HG03432 (cell line): ENCODE results near the gene ZBTB20.

Experiments
- ATAC-seq: cut with Tn5 transposase; IDR thresholded peaks from one replicate; pipeline ENCODE4 v1.9.1; 2021; ENCODE audit warnings: mild to moderate bottlenecking, moderate library complexity; ENCODE audit not compliant: unreplicated experiment

ZBTB20 gene

DNA sequence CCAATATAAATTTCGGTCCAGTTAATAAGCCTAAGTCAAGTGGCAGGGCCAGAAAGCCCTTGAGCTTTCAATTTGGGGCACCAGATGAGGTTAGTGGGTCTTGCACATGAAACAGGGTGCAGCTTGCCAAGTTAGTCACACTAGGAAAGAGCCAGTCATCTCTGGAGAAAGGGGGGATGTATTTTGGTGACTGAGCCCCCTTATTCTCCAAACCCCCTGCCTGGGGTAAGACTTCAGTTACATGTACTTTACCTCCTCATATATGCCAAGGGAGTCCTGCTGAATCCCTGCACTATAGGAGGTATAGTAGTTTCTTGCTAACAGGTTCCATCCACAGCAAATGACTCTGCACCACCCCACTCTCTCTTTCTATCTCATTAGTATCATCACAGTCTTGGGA lies 790.6 kb downstream of the ZBTB20 start:
- no peak for ATAC-seq

GRCh38 chr3:114356066-114356465 lies 791.0 kb downstream of the ZBTB20 start:
- no peak for ATAC-seq

DNA sequence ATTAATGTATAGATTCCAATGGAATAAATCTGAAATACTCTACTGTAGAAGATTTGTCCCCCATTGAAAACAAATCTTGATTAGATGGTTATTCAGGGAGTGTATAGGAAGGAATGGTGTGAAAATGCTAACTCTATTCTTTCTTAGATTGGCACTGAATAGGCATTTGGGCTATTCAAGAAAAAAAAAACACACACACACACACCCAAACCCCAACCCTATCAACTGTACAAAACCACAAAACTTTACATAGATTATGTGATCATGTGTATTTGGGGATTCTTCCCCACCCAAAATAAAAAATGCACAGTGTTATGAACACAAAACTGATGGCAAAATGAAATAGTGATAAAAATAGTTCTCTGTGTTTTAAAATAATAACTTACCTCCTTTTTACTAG lies 791.4 kb downstream of the ZBTB20 start:
- ATAC-seq = no peak

DNA sequence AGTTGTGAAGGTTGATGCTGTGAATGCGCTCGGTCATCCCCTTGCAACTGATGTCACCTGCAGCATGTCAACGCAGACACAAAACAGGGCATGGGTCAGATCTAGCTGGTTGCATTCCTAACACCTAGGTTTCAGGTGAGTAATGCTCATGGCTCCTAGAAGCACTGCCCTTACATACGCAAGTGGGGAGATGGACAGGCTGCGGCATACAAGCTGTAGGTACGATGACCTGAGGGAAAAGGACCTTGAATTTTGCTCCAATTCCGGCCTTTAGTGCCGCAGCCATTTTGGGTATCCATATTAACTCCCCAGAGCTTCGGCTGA lies 795.3 kb downstream of the ZBTB20 start:
- no peak for ATAC-seq

DNA sequence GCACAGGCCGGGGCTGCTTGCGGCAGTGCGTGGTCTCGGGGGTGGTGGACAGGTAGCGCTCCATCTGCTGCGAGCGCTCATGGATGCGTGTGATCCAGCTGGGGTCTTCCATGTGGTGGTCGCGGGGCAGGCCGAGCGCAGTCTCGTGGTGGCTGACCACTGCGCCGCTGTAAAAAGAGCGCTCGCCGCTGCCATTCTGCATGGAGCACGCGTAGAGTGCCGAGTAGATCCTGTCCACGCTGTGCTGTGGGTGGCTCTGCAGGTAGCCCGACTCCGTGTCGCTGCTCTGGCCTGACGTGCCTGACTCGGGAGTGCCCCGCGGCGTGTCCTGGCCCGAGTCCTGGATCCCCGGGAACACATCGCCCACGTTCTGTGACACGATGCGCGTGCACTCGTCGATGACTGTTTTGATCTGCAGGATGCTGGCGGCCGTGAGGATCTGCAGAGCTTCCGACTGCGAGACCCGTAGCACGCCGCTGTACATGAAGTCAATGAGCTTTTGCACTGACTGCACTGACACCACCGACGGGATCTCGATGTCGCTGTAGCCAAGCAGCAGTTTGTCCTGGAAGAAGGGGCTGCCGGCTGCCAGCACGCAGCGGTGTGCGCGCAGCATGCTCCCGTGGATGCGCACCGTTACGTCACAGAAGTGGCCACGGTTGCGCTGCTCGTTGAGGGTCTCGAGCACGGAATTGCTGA lies 795.8 kb downstream of the ZBTB20 start:
- ATAC-seq = no peak

DNA sequence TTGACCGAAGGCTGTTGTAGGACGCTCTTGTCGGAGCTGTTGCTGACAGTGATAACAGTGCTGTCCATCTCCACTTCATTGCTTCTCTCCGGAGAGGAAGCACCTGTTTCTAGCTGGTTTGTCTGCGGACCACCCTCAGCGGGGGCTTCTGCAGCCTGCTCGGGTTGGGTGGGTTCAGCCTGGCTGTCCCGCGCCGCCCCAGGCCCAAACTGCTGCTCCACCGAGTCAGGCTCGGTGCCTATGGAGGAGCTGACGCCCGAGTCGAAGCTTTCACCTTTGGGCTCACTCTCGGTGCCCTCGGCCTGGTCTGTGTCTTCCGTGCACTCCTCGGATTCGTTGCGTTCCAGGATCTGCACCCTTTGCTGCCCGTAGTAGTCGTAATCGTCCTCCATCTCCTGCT lies 796.4 kb downstream of the ZBTB20 start:
- ATAC-seq = no peak

DNA sequence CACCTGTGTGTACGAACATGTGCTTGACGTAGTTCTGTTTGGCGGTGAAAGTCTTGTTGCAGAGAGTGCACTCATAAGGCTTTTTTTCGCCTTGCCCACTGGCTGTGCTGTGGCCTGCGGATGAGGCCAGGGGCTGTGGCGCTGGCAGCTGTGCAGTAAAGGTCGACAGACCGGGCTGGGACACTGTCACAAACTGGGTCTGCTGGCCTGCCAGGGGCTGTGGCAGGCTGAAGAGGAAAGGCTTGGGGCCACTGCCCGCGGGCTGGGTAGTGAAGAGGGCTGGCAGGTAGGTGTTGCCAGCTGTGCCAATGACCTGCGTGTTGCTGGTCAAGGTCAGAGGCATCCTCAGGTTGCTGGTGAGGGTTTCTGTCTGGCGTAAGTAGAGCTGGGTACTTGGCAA lies 796.8 kb downstream of the ZBTB20 start:
- no peak for ATAC-seq

- no peak for ATAC-seq
Observed at GRCh38 chr3:114344492-114344891, 802.6 kb downstream of the ZBTB20 start.

- no peak for ATAC-seq
Observed at GRCh38 chr3:114338651-114339357, 808.3 kb downstream of the ZBTB20 start.

DNA sequence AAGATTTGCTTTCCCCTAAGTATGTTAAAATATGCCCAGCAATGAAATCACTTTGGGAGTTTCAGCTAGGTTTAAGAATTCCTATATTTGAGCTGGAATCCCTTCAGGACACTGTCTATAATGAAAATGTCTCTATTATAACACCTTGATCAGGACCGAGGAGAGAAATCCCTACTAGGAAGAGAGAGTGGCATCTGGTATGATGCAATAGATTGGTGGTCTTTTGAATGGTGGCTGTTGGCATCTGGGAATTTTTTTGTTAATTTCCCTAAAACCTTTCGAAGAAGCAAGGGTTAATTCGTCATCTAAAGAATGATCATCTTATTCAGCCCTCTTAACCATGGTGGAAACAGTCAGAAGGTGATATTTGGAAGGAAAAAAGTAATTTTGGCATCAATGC lies 810.2 kb downstream of the ZBTB20 start:
- ATAC-seq = no peak

DNA sequence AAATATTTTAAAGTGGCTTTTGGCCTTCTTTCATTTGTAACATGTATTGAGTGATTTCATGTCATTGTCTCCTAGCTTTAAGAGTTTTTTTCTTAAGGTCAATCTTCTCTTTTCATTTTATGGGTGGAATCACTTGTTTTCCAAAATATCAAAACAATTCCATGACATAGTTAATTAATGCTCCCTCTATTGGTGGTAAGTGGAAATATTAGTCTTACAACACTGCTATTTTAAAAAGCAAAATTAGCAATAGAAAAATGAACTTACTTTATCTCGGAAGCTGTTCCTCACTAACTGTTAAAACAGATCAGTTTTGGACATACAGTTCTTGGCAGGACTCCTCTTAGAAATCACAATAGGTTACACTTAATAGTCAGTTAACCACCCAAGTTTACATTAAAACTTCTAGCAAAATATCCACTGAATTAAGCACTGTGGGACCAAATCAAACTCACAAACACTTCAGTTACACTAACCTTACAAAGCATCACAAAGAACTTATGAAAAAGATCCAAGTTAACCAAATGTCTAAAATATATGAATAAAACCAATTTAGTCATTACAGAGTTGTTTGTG lies 810.9 kb downstream of the ZBTB20 start:
- ATAC-seq = no peak

DNA sequence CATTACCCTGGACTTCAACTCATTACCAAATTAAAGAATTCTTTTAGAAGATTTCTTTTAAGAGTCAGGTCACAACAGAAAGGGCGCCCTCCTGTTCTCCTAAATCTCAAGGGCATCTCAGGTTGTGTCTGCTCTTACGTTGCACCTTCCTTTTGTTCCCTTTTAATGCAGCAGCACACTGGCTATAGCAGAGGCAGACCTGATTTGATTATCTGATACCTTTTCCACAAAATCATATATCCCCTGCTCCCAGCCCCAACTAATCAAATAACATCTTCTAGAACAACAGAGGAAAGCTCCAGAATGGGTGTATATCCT lies 813.2 kb downstream of the ZBTB20 start:
- no peak for ATAC-seq

DNA sequence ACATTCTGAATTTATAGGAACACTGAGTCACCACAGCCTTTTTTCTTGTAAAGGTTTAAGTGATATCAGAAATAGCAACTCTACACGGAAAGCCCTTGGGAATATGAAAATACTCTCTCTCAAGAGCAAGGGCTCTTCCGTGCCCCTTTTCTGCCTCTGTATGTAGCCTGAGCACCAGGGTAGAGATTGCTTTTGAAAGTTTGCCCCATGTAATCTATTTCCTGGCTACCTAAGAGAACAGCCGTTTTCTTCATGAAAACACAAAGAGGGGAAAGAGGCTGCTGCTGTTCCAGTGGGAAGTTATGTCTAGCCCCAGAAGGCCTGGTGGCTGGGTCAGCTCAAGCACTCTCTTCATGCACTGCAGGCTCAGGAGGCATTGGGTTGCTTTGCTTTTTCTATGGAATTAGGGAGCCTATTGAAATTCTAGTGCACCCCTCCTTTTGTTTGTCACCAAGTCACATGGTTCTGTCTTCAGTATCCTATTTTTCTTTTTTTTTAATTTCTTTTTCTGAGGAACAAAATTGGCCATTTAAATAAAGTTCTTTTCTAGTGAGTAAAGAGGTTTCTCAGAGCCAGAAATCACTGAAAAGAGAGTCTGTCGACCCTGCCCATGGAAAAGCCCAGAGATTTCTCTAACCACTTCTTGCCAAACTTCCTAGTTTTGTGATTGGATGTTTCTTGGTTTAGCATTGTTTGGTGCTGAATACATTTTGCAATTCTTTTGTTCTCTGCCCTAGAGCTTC lies 813.7 kb downstream of the ZBTB20 start:
- ATAC-seq = no peak

DNA sequence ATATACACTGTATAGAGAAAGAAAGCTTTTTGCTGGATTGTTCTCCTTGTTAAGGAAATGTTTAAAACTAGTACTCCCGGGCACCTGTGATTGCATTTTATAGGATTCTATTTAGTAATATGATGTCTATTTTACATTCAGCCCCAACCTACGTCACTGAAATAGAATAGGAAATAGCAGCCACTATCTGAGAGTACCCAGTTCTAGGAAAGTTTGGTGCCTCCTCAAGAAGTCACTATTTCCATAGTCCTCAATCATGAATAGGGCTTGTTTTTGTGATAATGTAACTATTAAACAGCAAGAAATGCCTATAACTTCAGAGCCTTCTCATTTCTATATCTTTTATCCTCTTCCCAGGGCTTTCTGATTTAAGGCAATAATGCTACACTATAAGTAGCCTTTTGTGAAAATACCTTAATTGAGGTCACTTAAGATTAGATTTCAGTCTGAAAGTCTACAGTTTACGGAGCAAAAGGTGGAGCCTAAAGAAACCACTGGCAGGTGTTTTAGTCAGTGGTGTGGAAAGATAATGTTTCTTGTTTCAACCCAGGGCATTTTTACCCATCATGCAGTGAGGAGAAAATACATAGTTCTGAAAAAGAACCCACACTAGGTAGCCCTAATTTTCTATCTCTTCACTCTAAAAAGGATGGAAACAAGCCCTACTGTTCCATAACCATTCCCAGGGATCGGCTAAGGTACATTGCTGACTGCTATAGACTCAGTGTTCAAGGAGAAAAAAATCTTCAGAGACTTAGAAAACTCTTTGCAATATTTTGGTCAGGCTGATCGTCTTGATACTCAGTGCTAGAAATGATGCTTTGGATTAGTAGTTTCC lies 814.5 kb downstream of the ZBTB20 start:
- no peak for ATAC-seq

DNA sequence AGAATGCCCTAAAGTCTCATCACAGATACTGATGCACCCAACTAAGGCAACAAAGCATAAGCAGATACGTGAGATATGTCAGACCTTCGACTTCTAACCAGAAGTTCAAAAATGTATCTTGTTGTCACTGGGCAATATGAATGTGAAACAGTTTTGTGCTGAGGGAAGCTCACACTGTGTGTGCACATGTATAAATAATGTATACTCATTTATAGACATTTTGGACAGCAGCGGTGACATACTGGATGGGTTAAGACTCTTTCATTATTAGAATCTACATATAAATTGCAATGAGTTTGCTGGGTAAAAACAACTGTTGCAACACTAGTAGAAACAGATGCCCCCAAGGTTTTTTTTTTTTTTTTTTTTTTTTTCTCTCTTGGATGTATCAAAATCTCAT lies 815.4 kb downstream of the ZBTB20 start:
- no peak for ATAC-seq

DNA sequence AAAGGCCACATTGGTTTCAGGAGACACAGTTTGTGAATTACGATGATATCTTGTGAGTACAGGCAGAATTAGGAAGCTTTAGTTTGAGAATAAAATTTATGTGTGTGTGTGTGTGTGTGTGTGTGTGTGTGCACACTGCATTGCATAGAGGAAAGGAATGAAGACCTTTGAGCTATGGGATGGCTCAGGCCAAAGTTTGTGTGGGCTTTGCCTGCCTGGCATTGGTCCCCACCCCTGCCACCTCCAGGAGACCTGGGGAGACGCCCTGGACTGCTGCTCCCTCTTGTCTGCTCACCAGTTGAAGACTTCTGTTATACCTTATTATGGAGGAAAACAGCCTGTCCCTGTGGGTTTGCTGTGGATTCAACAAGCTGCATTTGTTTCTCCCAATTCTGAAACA lies 816.1 kb downstream of the ZBTB20 start:
- ATAC-seq = no peak

GRCh38 chr3:114329823-114330222 lies 817.3 kb downstream of the ZBTB20 start:
- ATAC-seq = peak; percentile 55

DNA sequence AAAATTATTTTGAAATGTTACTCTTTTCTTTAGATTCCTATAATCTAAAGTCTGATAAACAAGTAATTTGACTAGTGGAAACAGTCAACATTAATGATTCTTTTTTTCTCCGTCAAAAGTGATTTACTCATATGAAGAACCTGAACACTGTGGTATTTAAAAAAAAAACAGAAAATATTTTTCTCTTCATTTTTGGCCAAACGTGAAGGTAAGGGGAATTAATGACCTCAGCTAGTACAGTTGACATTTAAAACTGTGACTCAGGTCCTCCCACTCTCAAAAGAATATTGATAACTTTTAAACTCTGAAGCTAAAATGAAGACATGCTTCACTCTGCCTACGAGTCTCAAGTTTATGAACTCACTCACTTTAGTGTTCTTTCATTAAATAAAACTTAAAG lies 818.7 kb downstream of the ZBTB20 start:
- no peak for ATAC-seq

DNA sequence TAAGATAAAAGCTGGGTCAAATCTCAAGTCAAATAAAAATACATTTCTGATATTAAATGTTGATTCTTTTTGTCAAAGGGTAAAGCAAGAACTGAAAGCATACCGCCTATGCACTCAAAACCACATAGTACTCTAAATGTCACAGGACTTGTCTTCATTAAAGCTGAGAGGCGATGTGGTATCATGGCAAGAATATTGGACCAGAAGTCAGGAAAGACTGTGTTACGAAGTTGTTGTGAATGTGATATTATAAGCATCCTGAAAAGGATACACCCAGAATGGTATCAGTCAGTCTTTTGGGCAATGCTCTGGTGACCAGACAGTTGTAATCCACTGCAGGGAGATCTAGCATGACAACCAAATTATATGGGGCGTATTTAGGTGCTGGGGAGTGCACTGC lies 819.4 kb downstream of the ZBTB20 start:
- ATAC-seq = no peak

- peak; percentile 70 for ATAC-seq
Observed at GRCh38 chr3:114323546-114324254, 823.4 kb downstream of the ZBTB20 start.
